K562 (cell line): Measurements from ENCODE around the gene PSME1. TPM values are rescaled to one million over a fixed set of nuclear protein-coding genes. Genes with fewer than 3 reads are reported as not detected.

Source experiments
- ARID1B ChIP-seq: fragments of 450-650 bp; IDR thresholded peaks from 2 replicates; pipeline ENCODE4 v1.6.1; 2016; ENCODE audit warnings: antibody characterized with exemption, mild to moderate bottlenecking, inconsistent platforms
- BRD4 ChIP-seq: fragments of 200-600 bp; sonication (generic); IDR thresholded peaks from 2 replicates; pipeline ENCODE4 v1.6.1; 2017; ENCODE audit warnings: inconsistent platforms
- HCFC1 ChIP-seq: IDR thresholded peaks from 2 replicates; pipeline ENCODE4 v1.6.1; 2012; ENCODE audit warnings: low read depth, low read length, improper control_type of control experiment
- HDAC1 ChIP-seq, 2 experiments: fragments of 450-650 bp; IDR thresholded peaks; 2 replicates each; pipeline ENCODE4 v1.6.1; 2016 to 2017; ENCODE audit warnings: inconsistent platforms in 1 of 2, mild to moderate bottlenecking in 1 of 2, moderate library complexity in 1 of 2
- NR2C1 ChIP-seq, 2 experiments: fragments of 450-650 bp; IDR thresholded peaks; 2 replicates each; pipeline ENCODE4 v1.6.1; 2017; ENCODE audit warnings: mild to moderate bottlenecking in 2 of 2, antibody characterized with exemption in 1 of 2, inconsistent platforms in 1 of 2, missing compliant biosample characterization in 1 of 2, missing genetic modification characterization in 1 of 2
- RB1 ChIP-seq: fragments of 450-650 bp; IDR thresholded peaks from 2 replicates; pipeline ENCODE4 v1.6.1; 2017; ENCODE audit warnings: low read depth, mild to moderate bottlenecking
- RFX1 ChIP-seq: fragments of 450-650 bp; IDR thresholded peaks from 2 replicates; pipeline ENCODE4 v1.6.1; 2016; ENCODE audit warnings: mild to moderate bottlenecking, moderate library complexity
- SUPT5H ChIP-seq: fragments of 450-650 bp; IDR thresholded peaks from 2 replicates; pipeline ENCODE4 v1.6.1; 2016
- ZNF184 ChIP-seq: sonication (generic); formaldehyde crosslinking; IDR thresholded peaks from 2 replicates; pipeline ENCODE4 v1.5.0; 2020; ENCODE audit warnings: missing genetic modification reagents
- ZNF217 ChIP-seq: sonication (generic); formaldehyde crosslinking; IDR thresholded peaks from 2 replicates; pipeline ENCODE4 v1.8.0; 2022; ENCODE audit warnings: mild to moderate bottlenecking, missing genetic modification reagents
- ZNF766 ChIP-seq: fragments of 200-800 bp; sonication (Bioruptor generic); conservative IDR thresholded peaks from 2 replicates; pipeline ENCODE4 v1.6.1; 2016; ENCODE audit warnings: missing genetic modification characterization, missing compliant biosample characterization
- polyA plus RNA-seq, 8 experiments: library from polyadenylated mRNA; depleted of rRNA in 4 of 8; stranded (reverse) in 5 of 8; unstranded in 3 of 8; fragments of >200 nt; fragmentation: Nextera tagmentation in 2 of 8; fragmentation: Illumina TruSeq in 1 of 8; extraction: Ambion mirVana in 2 of 8; extraction: Trizol in 1 of 8; gene quantifications; 2 replicates each; pipeline versions ENCODE4 v1.2.1 to v1.2.3, GENCODE V29; 2011 to 2014; ENCODE audit warnings: inconsistent platforms in 1 of 8, missing spikeins in 1 of 8
- total RNA-seq, 7 experiments: library from RNA; depleted of rRNA in 6 of 7; stranded (reverse); fragments of >200 nt in 6 of 7; fragmentation: Illumina TruSeq in 2 of 7; extraction: Trizol in 2 of 7; gene quantifications; 2 replicates each; pipeline versions ENCODE4 v1.2.1 to v1.2.3, GENCODE V29; 2011 to 2021; ENCODE audit warnings: low replicate concordance in 1 of 7
- TF ChIP-seq, protein P1 (sequence below): sonication (generic); formaldehyde crosslinking; IDR thresholded peaks from 2 replicates; pipeline ENCODE4 v1.8.1; 2023; ENCODE audit warnings: missing genetic modification reagents, mild to moderate bottlenecking, borderline replicate concordance
- TF ChIP-seq, protein P2 (sequence below): sonication (generic); formaldehyde crosslinking; IDR thresholded peaks from 2 replicates; pipeline ENCODE4 v1.8.0; 2022; ENCODE audit warnings: missing genetic modification reagents, mild to moderate bottlenecking, moderate library complexity, borderline replicate concordance
- TF ChIP-seq, protein P3 (sequence below): fragments of 200-800 bp; sonication (Bioruptor generic); IDR thresholded peaks from 2 replicates; pipeline ENCODE4 v1.6.1; 2017; ENCODE audit warnings: missing genetic modification characterization, missing compliant biosample characterization
- TF ChIP-seq, protein P4 (sequence below): fragments of 450-650 bp; IDR thresholded peaks from 2 replicates; pipeline ENCODE4 v1.6.1; 2014; ENCODE audit warnings: low read depth, mild to moderate bottlenecking, moderate library complexity, borderline replicate concordance
- TF ChIP-seq, protein P5 (sequence below): fragments of 250-450 bp; sonication (Bioruptor Pico); IDR thresholded peaks from 2 replicates; pipeline ENCODE4 v1.5.0; 2022; ENCODE audit warnings: mild to moderate bottlenecking

PSME1 gene
- total and polyA plus RNA-seq, 9 of the 15 experiments (the other 6 are each of a cell fraction or from before 2014, with no cell fraction given): 20.3 to 180 (median 67.5) TPM

DNA sequence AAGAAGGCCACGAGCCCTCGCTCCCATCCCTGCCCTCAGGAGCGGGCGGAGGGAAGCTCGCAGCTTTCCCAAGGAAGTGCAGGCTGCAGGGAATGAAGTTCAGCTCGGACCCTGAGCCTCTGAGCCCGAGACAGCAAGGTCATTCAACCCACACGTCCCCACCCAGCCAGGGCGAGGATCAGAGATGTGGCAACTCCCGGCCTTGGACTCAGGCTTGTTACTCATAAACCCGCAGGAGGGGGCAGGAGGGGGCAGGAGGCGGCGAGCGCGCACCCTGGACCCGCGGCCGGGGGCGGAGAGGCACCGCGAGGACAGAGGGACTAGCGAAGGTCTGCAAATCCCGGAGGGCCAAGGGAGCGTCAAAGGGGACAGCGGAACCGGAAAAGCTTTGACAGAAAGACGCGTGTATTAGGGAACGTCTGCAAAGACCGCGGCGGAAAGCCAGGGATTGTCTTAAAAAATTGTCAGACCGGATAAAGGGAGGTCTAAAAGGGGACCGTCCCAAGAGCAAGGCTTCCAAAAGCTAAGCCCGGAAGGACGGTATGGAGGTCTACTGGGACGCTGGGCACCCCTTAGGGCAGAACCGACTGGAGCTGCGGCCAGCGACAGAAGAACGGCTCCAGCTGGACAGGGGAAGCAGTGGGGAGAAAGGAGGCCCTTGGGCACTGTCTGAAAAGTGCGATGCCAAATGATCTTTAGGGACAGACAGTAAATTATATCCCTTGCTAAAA, 22.0 kb upstream of the PSME1 start (continued):
- TF ChIP-seq, protein P1, sequence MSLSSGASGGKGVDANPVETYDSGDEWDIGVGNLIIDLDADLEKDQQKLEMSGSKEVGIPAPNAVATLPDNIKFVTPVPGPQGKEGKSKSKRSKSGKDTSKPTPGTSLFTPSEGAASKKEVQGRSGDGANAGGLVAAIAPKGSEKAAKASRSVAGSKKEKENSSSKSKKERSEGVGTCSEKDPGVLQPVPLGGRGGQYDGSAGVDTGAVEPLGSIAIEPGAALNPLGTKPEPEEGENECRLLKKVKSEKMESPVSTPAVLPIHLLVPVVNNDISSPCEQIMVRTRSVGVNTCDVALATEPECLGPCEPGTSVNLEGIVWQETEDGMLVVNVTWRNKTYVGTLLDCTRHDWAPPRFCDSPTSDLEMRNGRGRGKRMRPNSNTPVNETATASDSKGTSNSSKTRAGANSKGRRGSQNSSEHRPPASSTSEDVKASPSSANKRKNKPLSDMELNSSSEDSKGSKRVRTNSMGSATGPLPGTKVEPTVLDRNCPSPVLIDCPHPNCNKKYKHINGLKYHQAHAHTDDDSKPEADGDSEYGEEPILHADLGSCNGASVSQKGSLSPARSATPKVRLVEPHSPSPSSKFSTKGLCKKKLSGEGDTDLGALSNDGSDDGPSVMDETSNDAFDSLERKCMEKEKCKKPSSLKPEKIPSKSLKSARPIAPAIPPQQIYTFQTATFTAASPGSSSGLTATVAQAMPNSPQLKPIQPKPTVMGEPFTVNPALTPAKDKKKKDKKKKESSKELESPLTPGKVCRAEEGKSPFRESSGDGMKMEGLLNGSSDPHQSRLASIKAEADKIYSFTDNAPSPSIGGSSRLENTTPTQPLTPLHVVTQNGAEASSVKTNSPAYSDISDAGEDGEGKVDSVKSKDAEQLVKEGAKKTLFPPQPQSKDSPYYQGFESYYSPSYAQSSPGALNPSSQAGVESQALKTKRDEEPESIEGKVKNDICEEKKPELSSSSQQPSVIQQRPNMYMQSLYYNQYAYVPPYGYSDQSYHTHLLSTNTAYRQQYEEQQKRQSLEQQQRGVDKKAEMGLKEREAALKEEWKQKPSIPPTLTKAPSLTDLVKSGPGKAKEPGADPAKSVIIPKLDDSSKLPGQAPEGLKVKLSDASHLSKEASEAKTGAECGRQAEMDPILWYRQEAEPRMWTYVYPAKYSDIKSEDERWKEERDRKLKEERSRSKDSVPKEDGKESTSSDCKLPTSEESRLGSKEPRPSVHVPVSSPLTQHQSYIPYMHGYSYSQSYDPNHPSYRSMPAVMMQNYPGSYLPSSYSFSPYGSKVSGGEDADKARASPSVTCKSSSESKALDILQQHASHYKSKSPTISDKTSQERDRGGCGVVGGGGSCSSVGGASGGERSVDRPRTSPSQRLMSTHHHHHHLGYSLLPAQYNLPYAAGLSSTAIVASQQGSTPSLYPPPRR: no peak
- no peak for TF ChIP-seq NR2C1 (IDR thresholded peaks at IDR 0.05)
- TF ChIP-seq NR2C1 (tag; IDR thresholded peaks at IDR 0.05): no peak
- no peak for TF ChIP-seq RFX1
- TF ChIP-seq, protein P2, sequence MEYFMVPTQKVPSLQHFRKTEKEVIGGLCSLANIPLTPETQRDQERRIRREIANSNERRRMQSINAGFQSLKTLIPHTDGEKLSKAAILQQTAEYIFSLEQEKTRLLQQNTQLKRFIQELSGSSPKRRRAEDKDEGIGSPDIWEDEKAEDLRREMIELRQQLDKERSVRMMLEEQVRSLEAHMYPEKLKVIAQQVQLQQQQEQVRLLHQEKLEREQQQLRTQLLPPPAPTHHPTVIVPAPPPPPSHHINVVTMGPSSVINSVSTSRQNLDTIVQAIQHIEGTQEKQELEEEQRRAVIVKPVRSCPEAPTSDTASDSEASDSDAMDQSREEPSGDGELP: peak; percentile 94
- TF ChIP-seq HDAC1 (IDR thresholded peaks at IDR 0.05): 0 out of 4 replicates have a peak, but pooled peaks of 1 of the 2 experiments have one; percentile 56
- TF ChIP-seq BRD4: peak; percentile 56; the same call in 1 of the 2 replicates
- TF ChIP-seq HCFC1: 0 out of 2 replicates have a peak, but pooled peaks have one; percentile 5
- TF ChIP-seq ZNF766 (CRISPR knock-in tag): peak; percentile 46; the same call in 1 of the 2 replicates
- no peak for TF ChIP-seq ZNF184
- 0 out of 2 replicates have a peak, but pooled peaks have one; percentile 21 for TF ChIP-seq ARID1B
- no peak for TF ChIP-seq ZNF217 (CRISPR knock-in tag)
- TF ChIP-seq RB1: no peak
- TF ChIP-seq, protein P3, sequence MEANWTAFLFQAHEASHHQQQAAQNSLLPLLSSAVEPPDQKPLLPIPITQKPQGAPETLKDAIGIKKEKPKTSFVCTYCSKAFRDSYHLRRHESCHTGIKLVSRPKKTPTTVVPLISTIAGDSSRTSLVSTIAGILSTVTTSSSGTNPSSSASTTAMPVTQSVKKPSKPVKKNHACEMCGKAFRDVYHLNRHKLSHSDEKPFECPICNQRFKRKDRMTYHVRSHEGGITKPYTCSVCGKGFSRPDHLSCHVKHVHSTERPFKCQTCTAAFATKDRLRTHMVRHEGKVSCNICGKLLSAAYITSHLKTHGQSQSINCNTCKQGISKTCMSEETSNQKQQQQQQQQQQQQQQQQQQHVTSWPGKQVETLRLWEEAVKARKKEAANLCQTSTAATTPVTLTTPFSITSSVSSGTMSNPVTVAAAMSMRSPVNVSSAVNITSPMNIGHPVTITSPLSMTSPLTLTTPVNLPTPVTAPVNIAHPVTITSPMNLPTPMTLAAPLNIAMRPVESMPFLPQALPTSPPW (CRISPR knock-in tag): peak; percentile 78
- TF ChIP-seq, protein P4, sequence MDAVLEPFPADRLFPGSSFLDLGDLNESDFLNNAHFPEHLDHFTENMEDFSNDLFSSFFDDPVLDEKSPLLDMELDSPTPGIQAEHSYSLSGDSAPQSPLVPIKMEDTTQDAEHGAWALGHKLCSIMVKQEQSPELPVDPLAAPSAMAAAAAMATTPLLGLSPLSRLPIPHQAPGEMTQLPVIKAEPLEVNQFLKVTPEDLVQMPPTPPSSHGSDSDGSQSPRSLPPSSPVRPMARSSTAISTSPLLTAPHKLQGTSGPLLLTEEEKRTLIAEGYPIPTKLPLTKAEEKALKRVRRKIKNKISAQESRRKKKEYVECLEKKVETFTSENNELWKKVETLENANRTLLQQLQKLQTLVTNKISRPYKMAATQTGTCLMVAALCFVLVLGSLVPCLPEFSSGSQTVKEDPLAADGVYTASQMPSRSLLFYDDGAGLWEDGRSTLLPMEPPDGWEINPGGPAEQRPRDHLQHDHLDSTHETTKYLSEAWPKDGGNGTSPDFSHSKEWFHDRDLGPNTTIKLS: peak; percentile 53; the same call in 1 of the 2 replicates
- peak; percentile 78 for TF ChIP-seq SUPT5H
- TF ChIP-seq, protein P5, sequence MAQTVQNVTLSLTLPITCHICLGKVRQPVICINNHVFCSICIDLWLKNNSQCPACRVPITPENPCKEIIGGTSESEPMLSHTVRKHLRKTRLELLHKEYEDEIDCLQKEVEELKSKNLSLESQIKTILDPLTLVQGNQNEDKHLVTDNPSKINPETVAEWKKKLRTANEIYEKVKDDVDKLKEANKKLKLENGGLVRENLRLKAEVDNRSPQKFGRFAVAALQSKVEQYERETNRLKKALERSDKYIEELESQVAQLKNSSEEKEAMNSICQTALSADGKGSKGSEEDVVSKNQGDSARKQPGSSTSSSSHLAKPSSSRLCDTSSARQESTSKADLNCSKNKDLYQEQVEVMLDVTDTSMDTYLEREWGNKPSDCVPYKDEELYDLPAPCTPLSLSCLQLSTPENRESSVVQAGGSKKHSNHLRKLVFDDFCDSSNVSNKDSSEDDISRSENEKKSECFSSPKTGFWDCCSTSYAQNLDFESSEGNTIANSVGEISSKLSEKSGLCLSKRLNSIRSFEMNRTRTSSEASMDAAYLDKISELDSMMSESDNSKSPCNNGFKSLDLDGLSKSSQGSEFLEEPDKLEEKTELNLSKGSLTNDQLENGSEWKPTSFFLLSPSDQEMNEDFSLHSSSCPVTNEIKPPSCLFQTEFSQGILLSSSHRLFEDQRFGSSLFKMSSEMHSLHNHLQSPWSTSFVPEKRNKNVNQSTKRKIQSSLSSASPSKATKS: no peak
